Epithelial cell of esophagus (primary cell): ENCODE measurements around the gene PIAS1.
"Not testable (repeated sequence)": the region's sequence is repeated elsewhere in the genome, so short reads cannot be mapped to it uniquely, and the experiment has no call there.

Experiments
- DNase-seq: peaks from one replicate; pipeline ENCODE4 v3.0.0; 2010; ENCODE audit warnings: low read depth
- H3K4me3 ChIP-seq: 2 replicates; pipeline ENCODE4 v1.5.1; 2011; ENCODE audit warnings: mild to moderate bottlenecking, low read length, control low read depth
- TF ChIP-seq, protein P1 (sequence below): IDR thresholded peaks from 2 replicates; pipeline ENCODE4 v1.5.1; 2011; ENCODE audit warnings: low read depth, mild to moderate bottlenecking, low read length, control low read depth, inconsistent platforms; ENCODE audit not compliant: insufficient read depth; ENCODE audit errors: missing control alignments

PIAS1 gene

DNA sequence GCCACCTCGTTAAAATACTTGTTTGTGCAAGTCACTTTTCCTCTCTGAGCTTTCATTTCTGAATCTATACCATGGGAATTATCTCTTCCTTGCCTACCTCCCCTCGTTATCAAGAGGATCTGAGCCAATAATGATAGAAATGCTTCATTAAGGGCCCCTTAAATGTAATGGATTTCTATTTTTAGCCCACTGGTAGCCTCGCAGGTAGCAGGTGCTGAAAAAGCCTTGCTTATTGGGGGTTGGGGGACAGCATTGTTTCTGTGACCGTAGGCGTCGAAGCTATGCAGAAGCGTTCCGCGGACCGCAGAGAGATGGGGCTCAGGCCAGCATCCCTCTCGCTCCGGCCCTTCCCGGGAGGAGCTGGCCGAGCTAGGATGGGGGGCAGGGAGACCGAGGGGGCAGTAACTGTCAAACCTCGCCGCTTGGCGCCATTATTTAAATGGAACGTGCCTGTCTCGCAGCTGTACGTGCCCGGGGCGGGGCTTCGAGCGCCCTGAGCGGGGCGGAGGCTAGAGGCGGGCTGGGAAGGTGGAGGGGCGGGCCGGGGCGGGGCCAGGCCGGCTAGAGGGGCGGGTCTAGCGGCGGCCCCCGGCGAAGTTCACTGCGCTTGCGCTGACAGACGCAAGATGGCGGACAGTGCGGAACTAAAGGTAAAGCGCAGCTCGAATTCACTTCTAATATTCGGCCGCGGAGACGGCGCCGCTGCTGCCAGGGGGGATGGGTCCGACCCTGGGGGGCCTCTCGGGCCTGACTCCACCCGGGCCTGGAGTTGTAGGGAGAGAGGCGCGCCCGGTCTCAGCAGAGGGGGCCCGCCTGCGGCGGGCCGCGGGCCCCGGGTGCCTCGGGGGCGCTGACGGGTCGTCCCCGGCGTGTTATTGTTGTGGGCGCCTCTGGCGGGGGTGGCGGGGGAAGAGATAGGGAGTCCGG, at the start of gene PIAS1:
TSS of gene PIAS1 (plus strand) at position 615 of the 927 bp plus-strand sequence. CDS start at position 627, 12 bp downstream.
- TF ChIP-seq, protein P1, sequence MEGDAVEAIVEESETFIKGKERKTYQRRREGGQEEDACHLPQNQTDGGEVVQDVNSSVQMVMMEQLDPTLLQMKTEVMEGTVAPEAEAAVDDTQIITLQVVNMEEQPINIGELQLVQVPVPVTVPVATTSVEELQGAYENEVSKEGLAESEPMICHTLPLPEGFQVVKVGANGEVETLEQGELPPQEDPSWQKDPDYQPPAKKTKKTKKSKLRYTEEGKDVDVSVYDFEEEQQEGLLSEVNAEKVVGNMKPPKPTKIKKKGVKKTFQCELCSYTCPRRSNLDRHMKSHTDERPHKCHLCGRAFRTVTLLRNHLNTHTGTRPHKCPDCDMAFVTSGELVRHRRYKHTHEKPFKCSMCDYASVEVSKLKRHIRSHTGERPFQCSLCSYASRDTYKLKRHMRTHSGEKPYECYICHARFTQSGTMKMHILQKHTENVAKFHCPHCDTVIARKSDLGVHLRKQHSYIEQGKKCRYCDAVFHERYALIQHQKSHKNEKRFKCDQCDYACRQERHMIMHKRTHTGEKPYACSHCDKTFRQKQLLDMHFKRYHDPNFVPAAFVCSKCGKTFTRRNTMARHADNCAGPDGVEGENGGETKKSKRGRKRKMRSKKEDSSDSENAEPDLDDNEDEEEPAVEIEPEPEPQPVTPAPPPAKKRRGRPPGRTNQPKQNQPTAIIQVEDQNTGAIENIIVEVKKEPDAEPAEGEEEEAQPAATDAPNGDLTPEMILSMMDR = no peak
- peak within 1 kb of the TSS; percentile 89 for H3K4me3 ChIP-seq

DNA sequence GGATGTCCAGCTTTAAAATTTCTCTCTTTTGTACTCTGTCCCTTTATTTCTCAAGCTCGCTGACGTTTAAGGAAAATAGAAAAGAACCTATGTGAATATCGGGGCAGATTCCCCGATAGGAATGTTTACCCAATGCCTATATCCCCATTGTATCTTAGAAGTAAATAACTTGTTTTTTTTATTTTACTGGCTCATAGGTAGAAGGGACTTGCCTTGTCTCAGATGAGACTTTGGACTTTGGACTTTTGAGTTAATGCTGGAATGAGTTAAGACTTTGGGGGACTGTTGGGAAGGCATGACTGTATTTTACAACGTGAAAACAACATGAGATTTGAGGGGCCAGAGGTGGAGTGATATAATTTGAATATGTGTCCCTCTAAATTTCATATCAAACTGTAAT, 46.5 kb upstream of the PIAS1 start:
- not testable (repeated sequence) for DNase-seq, H3K4me3 ChIP-seq

More for the DNA sequence above, at the start of gene PIAS1:
- peak; percentile 94 for DNase-seq

DNA sequence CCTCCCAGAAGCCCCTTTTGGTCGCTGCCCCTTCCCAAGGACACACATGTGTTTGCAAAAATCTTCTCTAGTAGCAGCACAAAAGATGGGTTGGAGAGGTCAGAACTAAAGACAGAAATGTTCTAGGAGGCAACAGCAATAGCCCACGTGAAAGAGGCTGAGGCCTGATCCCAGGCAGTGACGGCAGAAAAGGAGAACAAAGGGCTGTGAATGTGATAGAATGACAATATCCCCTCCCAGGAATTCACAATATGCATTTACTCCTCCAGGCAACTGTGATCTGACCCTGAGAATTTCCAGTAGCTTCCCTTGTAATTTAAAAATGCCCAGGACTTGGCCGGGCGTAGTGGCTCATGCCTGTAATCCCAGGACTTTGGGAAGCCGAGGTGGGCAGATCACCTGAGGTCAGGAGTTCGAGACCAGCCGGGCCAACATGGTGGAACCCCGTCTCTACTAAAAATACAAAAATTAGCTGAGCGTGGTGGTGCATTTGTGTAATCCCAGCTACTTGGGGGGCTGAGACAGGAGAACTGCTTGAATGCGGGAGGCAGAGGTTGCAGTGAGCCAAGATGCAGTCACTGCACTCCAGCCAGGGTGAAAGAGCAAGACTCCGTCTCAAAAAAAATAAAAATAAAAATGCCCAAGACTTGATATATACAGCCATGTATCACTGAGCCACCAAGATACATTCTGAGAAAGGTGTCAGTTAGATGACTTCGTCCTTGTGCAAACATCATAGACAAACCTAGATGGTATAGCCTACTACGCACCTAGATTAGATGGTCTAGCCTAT, 43.6 kb upstream of the PIAS1 start:
- no peak overlapping the region for H3K4me3 ChIP-seq
- DNase-seq = no peak
- TF ChIP-seq, protein P1 = no peak

DNA sequence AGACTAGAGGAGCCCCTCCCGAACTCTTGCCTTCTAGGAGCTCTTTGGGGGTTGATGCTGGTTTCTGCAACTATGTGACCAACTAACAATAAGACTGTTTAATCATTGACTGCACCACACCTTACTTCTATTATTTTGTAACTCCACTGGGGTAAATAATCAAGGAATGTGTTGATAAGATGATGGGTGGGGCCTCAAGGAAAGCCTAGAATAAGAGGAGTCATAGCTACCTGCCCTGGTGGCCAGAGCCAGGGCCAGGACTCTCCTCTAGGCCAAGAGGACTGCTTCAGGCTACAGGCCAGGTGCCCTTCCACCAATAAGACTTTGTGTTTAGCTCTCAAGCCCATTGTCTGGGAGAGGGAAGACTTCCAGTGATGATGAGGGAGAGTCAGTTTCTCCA, 41.2 kb upstream of the PIAS1 start:
- H3K4me3 ChIP-seq = no peak overlapping the region
- TF ChIP-seq, protein P1 = no peak
- DNase-seq = no peak

DNA sequence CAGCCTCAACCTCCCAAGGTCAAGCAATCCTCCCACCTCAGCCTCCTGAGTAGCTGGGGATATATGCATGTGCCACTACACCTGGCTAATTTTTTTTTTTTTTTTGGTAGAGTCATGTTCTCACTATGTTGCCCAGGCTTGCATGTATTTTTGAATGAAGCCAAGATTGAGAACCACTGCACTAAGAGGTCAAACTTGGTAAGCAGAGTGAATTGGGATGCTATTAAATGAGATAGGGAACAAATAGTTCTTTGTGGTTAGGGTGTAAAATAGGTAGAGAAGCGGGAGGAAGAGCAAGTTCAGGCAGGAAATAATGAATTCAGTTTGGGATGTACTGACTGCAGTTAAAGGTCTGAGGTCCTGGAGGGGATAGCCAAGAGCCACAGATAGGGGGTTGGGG, 39.9 kb upstream of the PIAS1 start:
- TF ChIP-seq, protein P1 = no peak
- DNase-seq = no peak

DNA sequence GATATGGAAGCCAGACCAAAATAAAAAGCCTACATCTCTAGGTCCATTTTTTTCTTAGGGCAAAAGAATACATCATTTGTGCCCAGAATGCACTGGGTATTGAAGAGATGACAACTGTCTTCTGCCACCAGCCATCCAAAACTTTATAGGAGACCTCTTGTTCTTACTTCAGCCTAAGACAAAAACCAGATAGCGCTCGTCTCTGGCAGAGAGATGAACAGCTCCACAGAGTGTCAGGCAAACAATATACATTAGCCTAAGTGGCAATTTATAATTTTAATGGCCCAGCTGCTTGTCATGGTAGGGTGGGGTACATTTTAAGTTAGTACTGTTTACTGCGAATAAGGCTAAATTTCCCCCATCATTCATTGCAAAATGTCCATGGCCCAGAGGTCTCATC, 38.9 kb upstream of the PIAS1 start:
- TF ChIP-seq, protein P1 = no peak
- no peak overlapping the region for H3K4me3 ChIP-seq
- no peak for DNase-seq

More for the DNA sequence above, 39.9 kb upstream of the PIAS1 start:
- H3K4me3 ChIP-seq = no peak overlapping the region

DNA sequence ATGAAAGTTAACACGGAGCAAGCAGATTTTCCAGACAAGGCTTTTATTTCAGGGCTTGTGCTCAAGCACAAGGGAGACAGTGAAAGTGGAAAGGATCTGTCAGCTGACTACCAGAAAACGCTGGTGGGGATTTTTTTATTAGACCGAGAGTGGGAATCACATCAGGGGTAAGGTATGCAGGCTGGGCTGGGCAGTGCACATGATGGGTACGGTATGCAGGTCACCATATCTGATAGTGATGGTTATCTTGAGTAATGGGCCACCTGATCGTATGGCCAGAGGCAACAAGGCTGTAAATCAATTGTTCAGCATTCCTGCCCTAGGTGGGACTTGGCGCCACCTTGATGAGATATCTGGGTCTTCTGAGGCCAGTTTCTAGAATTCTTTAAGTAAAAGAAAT, 36.9 kb upstream of the PIAS1 start:
- no peak for DNase-seq
- TF ChIP-seq, protein P1 = no peak

More for the DNA sequence above, 36.9 kb upstream of the PIAS1 start:
- H3K4me3 ChIP-seq = no peak overlapping the region
